H1 (cell line): ENCODE measurements around the gene CLPTM1L. TPM values are rescaled to one million over a fixed set of nuclear protein-coding genes. Genes with fewer than 3 reads are reported as not detected.
A peak's percentile ranks its signal among the peaks of the same experiment; 100 is the strongest.

Experiments
- CTCF ChIA-PET: fragments of 300-600 bp; sonication (Branson Sonifier 250); formaldehyde crosslinking; loops from one replicate; lab custom pipeline; 2021; ENCODE audit not compliant: partially characterized antibody; lab: Charles Lee
- POLR2A ChIA-PET: fragments of 300-600 bp; sonication (Branson Sonifier 250); formaldehyde crosslinking; loops from one replicate; lab custom pipeline; 2021; ENCODE audit warnings: inconsistent platforms; ENCODE audit not compliant: partially characterized antibody; lab: Charles Lee
- DNase-seq, 2 experiments: peaks; one replicate each; pipeline versions ENCODE4 v3.0.0 to v3.0.0-alpha.2; 2010 to 2022; ENCODE audit warnings: low spot score in 2 of 2, low read depth in 1 of 2, mixed read lengths in 1 of 2
- FAIRE-seq: peaks from 2 replicates; lab custom pipeline; 2011; peaks lifted over from hg19 to GRCh38; lab: Jason Lieb, UNC
- H2AFZ ChIP-seq: 2 replicates; pipeline ENCODE4 v1.8.1; 2012; ENCODE audit warnings: low read length, inconsistent platforms
- H2AK5ac ChIP-seq: 2 replicates; pipeline ENCODE4 v1.6.1; 2013; ENCODE audit warnings: low read depth, low read length
- H2BK120ac ChIP-seq: replicated peaks from 2 replicates; pipeline ENCODE3; 2013; ENCODE audit warnings: low read depth, low read length, inconsistent platforms
- H2BK12ac ChIP-seq: 2 replicates; pipeline ENCODE4 v1.6.1; 2013; ENCODE audit warnings: low read depth, low read length
- H2BK15ac ChIP-seq: 2 replicates; pipeline ENCODE4 v1.6.1; 2013; ENCODE audit warnings: low read length
- H2BK20ac ChIP-seq: 2 replicates; pipeline ENCODE4 v1.6.1; 2013; ENCODE audit warnings: low read length
- H2BK5ac ChIP-seq: 2 replicates; pipeline ENCODE4 v1.6.1; 2013; ENCODE audit warnings: low read depth, low read length
- H3K14ac ChIP-seq: 2 replicates; pipeline ENCODE4 v1.6.1; 2013; ENCODE audit warnings: inconsistent platforms; ENCODE audit not compliant: insufficient read length
- H3K18ac ChIP-seq: 2 replicates; pipeline ENCODE4 v1.6.1; 2013; ENCODE audit warnings: low read length; ENCODE audit errors: extremely low read depth
- H3K23ac ChIP-seq: 2 replicates; pipeline ENCODE4 v1.6.1; 2013; ENCODE audit warnings: inconsistent platforms; ENCODE audit not compliant: insufficient read length
- H3K23me2 ChIP-seq: 2 replicates; pipeline ENCODE4 v1.6.1; 2013; ENCODE audit warnings: low read depth, low read length
- H3K27ac ChIP-seq: 2 replicates; pipeline ENCODE4 v1.6.1; 2011; ENCODE audit warnings: low read depth, low read length, inconsistent platforms
- H3K27me3 ChIP-seq, 4 experiments: replicated peaks in 1 of 4; 1 replicate in 1 of 4; 2 replicates in 3 of 4; pipeline versions ENCODE4 v1.6.1 to v1.8.1; 2011 to 2013; ENCODE audit warnings: low read length in 3 of 4, mild to moderate bottlenecking in 3 of 4, inconsistent platforms in 2 of 4, mixed read lengths in 2 of 4, moderate library complexity in 1 of 4; ENCODE audit not compliant: control insufficient read depth in 3 of 4, insufficient read depth in 3 of 4; ENCODE audit errors: extremely low read depth in 1 of 4
- H3K36me3 ChIP-seq, 4 experiments: 2 replicates each; pipeline versions ENCODE4 v1.6.1 to v1.8.1; 2011 to 2013; ENCODE audit warnings: mild to moderate bottlenecking in 4 of 4, low read length in 3 of 4, moderate library complexity in 2 of 4, control low read depth in 1 of 4, inconsistent platforms in 1 of 4; ENCODE audit not compliant: insufficient read depth in 4 of 4, control insufficient read depth in 2 of 4
- H3K4ac ChIP-seq: replicated peaks from 2 replicates; pipeline ENCODE3; 2013; ENCODE audit warnings: low read length, low read depth, mixed read lengths, inconsistent platforms; ENCODE audit not compliant: insufficient read length
- H3K4me1 ChIP-seq, 4 experiments: replicated peaks in 1 of 4; 1 replicate in 1 of 4; 2 replicates in 3 of 4; pipeline versions ENCODE4 v1.6.1 to v1.8.1; 2011 to 2013; ENCODE audit warnings: low read length in 3 of 4, inconsistent platforms in 2 of 4, mixed read lengths in 1 of 4; ENCODE audit not compliant: insufficient read depth in 4 of 4, control insufficient read depth in 3 of 4
- H3K4me2 ChIP-seq, 2 experiments: 2 replicates each; pipeline versions ENCODE4 v1.6.1 to v1.8.1; 2011 to 2013; ENCODE audit warnings: low read depth in 2 of 2, low read length in 2 of 2, control low read depth in 1 of 2, inconsistent platforms in 1 of 2, mild to moderate bottlenecking in 1 of 2; ENCODE audit not compliant: insufficient read depth in 1 of 2
- H3K4me3 ChIP-seq, 4 experiments: fragments of 200-600, 300-600 bp in 1 of 4; sonication (generic), shearing (Covaris generic), sonication (Bioruptor Twin) in 1 of 4; 2 replicates each; pipeline versions ENCODE4 v1.5.1 to v1.8.1; 2011 to 2016; ENCODE audit warnings: low read length in 4 of 4, low read depth in 3 of 4, control low read depth in 2 of 4, inconsistent platforms in 2 of 4, mild to moderate bottlenecking in 2 of 4, mixed read lengths in 1 of 4, moderate library complexity in 1 of 4; ENCODE audit not compliant: insufficient read depth in 2 of 4; ENCODE audit errors: extremely low read depth in 1 of 4
- H3K56ac ChIP-seq: replicated peaks from 2 replicates; pipeline ENCODE3; 2013; ENCODE audit warnings: low read depth, mild to moderate bottlenecking, mixed read lengths, low read length, inconsistent platforms; ENCODE audit not compliant: insufficient read length
- H3K79me1 ChIP-seq: 2 replicates; pipeline ENCODE4 v1.6.1; 2013; ENCODE audit warnings: low read depth, low read length, control low read depth
- H3K79me2 ChIP-seq, 2 experiments: 2 replicates each; pipeline versions ENCODE4 v1.6.1 to v1.8.1; 2012 to 2013; ENCODE audit warnings: low read length in 2 of 2, mild to moderate bottlenecking in 2 of 2, inconsistent platforms in 1 of 2; ENCODE audit not compliant: insufficient read depth in 2 of 2, control insufficient read depth in 1 of 2
- H3K9ac ChIP-seq, 4 experiments: replicated peaks in 1 of 4; 1 replicate in 1 of 4; 2 replicates in 3 of 4; pipeline versions ENCODE4 v1.6.1 to v1.8.1; 2011 to 2013; ENCODE audit warnings: low read depth in 3 of 4, low read length in 3 of 4, control low read depth in 2 of 4, mild to moderate bottlenecking in 2 of 4, moderate library complexity in 2 of 4, inconsistent platforms in 1 of 4; ENCODE audit errors: extremely low read depth in 1 of 4
- H3K9me3 ChIP-seq, 2 experiments: 2 replicates each; pipeline versions ENCODE4 v1.6.1 to v1.8.1; 2012 to 2013; ENCODE audit warnings: mild to moderate bottlenecking in 2 of 2, moderate library complexity in 2 of 2, control low read depth in 1 of 2, inconsistent platforms in 1 of 2, low read depth in 1 of 2, low read length in 1 of 2, mixed read lengths in 1 of 2; ENCODE audit not compliant: insufficient read depth in 2 of 2
- H4K20me1 ChIP-seq, 2 experiments: replicated peaks in 1 of 2; 2 replicates each; pipeline versions ENCODE3 to v1.8.1; 2011 to 2013; ENCODE audit warnings: inconsistent platforms in 2 of 2, low read length in 2 of 2, mild to moderate bottlenecking in 1 of 2; ENCODE audit not compliant: insufficient read depth in 2 of 2, control insufficient read depth in 1 of 2
- H4K5ac ChIP-seq: 2 replicates; pipeline ENCODE4 v1.6.1; 2013; ENCODE audit warnings: low read length, low read depth, mixed read lengths, inconsistent platforms; ENCODE audit not compliant: insufficient read length
- H4K8ac ChIP-seq: 2 replicates; pipeline ENCODE4 v1.8.0; 2013; ENCODE audit warnings: mild to moderate bottlenecking, moderate library complexity, low read length, inconsistent platforms; ENCODE audit not compliant: insufficient read depth; ENCODE audit errors: extremely low read depth
- H4K91ac ChIP-seq: replicated peaks from 2 replicates; pipeline ENCODE3; 2013; ENCODE audit warnings: low read length, mixed read lengths, inconsistent platforms; ENCODE audit not compliant: insufficient read length
- BRCA1 ChIP-seq: IDR thresholded peaks from 2 replicates; pipeline ENCODE4 v1.6.1; 2012; ENCODE audit warnings: low read depth, low read length, improper control_type of control experiment
- CBX5 ChIP-seq: fragments of 300-800, 300-1000 bp; sonication (generic); IDR thresholded peaks from 2 replicates; pipeline ENCODE4 v1.7.1; 2016; ENCODE audit warnings: antibody characterized with exemption, low read length, low read depth
- CBX8 ChIP-seq: fragments of 300-800, 300-1000 bp; sonication (generic); IDR thresholded peaks from 2 replicates; pipeline ENCODE4 v1.7.1; 2016; ENCODE audit warnings: low read depth, low read length, borderline replicate concordance
- CEBPB ChIP-seq: IDR thresholded peaks from 2 replicates; pipeline ENCODE4 v1.6.1; 2012; ENCODE audit warnings: low read depth, low read length
- CTCF ChIP-seq, 3 experiments: IDR thresholded peaks; 1 replicate in 2 of 3; 2 replicates in 1 of 3; pipeline versions ENCODE4 v1.5.1 to v1.6.1; 2011; ENCODE audit warnings: low read length in 3 of 3, mild to moderate bottlenecking in 3 of 3, inconsistent platforms in 2 of 3, low read depth in 1 of 3, moderate library complexity in 1 of 3; ENCODE audit not compliant: insufficient read depth in 1 of 3; ENCODE audit errors: control extremely low read depth in 1 of 3
- FOSL1 ChIP-seq: IDR thresholded peaks from 2 replicates; pipeline ENCODE4 v1.6.1; 2011; ENCODE audit warnings: mild to moderate bottlenecking, low read depth, low read length, moderate library complexity; ENCODE audit not compliant: insufficient read depth
- NANOG ChIP-seq: IDR thresholded peaks from 2 replicates; pipeline ENCODE4 v1.6.1; 2011; ENCODE audit warnings: low read length, low read depth, mild to moderate bottlenecking, inconsistent platforms; ENCODE audit not compliant: insufficient read depth, poor library complexity, severe bottlenecking
- RFX5 ChIP-seq: IDR thresholded peaks from 2 replicates; pipeline ENCODE4 v1.6.1; 2011; ENCODE audit warnings: low read depth, low read length, improper control_type of control experiment, borderline replicate concordance
- TAF7 ChIP-seq: optimal IDR thresholded peaks from 2 replicates; pipeline ENCODE3; 2011; ENCODE audit warnings: low read depth, mild to moderate bottlenecking, inconsistent platforms, low read length, moderate library complexity, borderline replicate concordance
- TEAD4 ChIP-seq: IDR thresholded peaks from 2 replicates; pipeline ENCODE4 v1.6.1; 2012; ENCODE audit warnings: low read depth, low read length, inconsistent platforms, mixed read lengths
- YY1 ChIP-seq: IDR thresholded peaks from 2 replicates; pipeline ENCODE4 v1.6.1; 2011; ENCODE audit warnings: low read depth, mild to moderate bottlenecking, low read length
- WGBS, 2 experiments: shearing (Covaris generic) in 1 of 2; methylation state at CpG; one replicate each; pipeline versions ENCODE4 v1.1.6 to v1.1.7; 2013 to 2015; ENCODE audit warnings: low lambda C conversion rate in 2 of 2, mixed read lengths in 2 of 2, inconsistent platforms in 1 of 2, low coverage in 1 of 2, missing lambda C conversion rate in 1 of 2; ENCODE audit not compliant: insufficient replicate concordance in 2 of 2, insufficient coverage in 1 of 2, insufficient read length in 1 of 2; ENCODE audit errors: extremely low coverage in 1 of 2, missing lambda C conversion rate in 1 of 2; 5-methylcytosine and 5-hydroxymethylcytosine counted together
- polyA plus RNA-seq, 7 experiments: library from polyadenylated mRNA; depleted of rRNA in 3 of 7; stranded (reverse) in 5 of 7; unstranded in 2 of 7; fragments of >200 nt in 5 of 7; fragments of 200-250 nt in 2 of 7; gene quantifications; 1 replicate in 5 of 7; 2 replicates in 1 of 7; 4 replicates in 1 of 7; pipeline versions ENCODE4 v1.2.1 to v1.2.3, GENCODE V29; 2011 to 2013; ENCODE audit warnings: missing spikeins in 2 of 7, mixed read lengths in 2 of 7
- total RNA-seq: library from RNA; stranded (reverse); fragmentation: NEBNext Ultra II Directional; extraction: Animal tissue kit (Norgen Biotek cat#: 25700); gene quantifications from 2 replicates; pipeline ENCODE4 v1.2.1, GENCODE V29; 2021

The CLPTM1L gene
- total and polyA plus RNA-seq, 2 of the 8 experiments (the other 6 are each of a cell fraction or from before 2014, with no cell fraction given), result 102 to 119 TPM

GRCh38 chr5:1348986-1349245 is 4.0 kb upstream of the CLPTM1L start:
- Histone ChIP-seq H3K27me3 (no peaks in the 10 kb centered on the region), H3K27ac (no peak overlapping the region), H3K56ac (no peak overlapping the region), H3K9ac (no peak overlapping the region), H2BK12ac (no peak overlapping the region), H3K79me1 (no peaks in the 10 kb centered on the region), H3K4me1 (peaks cover 0 to 10% (median 3%) of the 10 kb centered on the region in 4 experiments; a peak in 4 of 7 replicates), H3K18ac (no peak overlapping the region), H3K23me2 (peaks cover 5% of the 10 kb centered on the region; the same call in 1 of the 2 replicates), H4K5ac (no peak overlapping the region), H3K4ac (no peak overlapping the region), H2BK5ac (no peak overlapping the region), H3K23ac (no peak overlapping the region), H2BK15ac (no peak overlapping the region), H3K9me3 (no peaks in the 10 kb centered on the region), H2BK120ac (no peak overlapping the region), H4K8ac (no peak overlapping the region), H2AK5ac (no peak overlapping the region), H3K36me3 (no peaks in the 10 kb centered on the region), H3K4me3 (no peak overlapping the region), H3K4me2 (no peak overlapping the region), H2AFZ (no peak overlapping the region), H3K14ac (no peak overlapping the region), H2BK20ac (no peak overlapping the region), H4K91ac (no peak overlapping the region), H3K79me2 (peaks cover 0 to 5% of the 10 kb centered on the region in 2 experiments; a peak in 2 of 4 replicates), H4K20me1 (peaks cover under 1 to 6% of the 10 kb centered on the region in 2 experiments)
- DNase-seq (no peak), FAIRE-seq (no peak)
- ChIA-PET POLR2A (interaction anchor here (1.3 kb wide), 1 partner anchor 55 kb away, joined by 4 read pairs; no protein-coding TSS in a partner anchor), CTCF (interaction anchor here (0.7 to 3.6 kb wide), 5 partner anchors 9 to 32 kb away, joined by 3 to 14 read pairs (median 4); no protein-coding TSS in a partner anchor)
- 83% methylated on average over 1 of the region's 1 CpG; no CpG with 5 or more reads in 1 of the 2 experiments for WGBS, 2 experiments
- TF ChIP-seq FOSL1, result no peak
- TF ChIP-seq NANOG, result no peak
- TF ChIP-seq TEAD4, result no peak
- TF ChIP-seq TAF7, result no peak
- no peak for TF ChIP-seq YY1
- TF ChIP-seq CTCF (IDR thresholded peaks at IDR 0.05; ENCODE audit: control extremely low read depth in 1 of 3, insufficient read depth in 1 of 3, low read depth in 1 of 3, low read length in 3 of 3), result peak in 1 of 3 experiments; percentile 23; a peak in 1 of 4 replicates
- TF ChIP-seq CEBPB, result no peak
- no peak for TF ChIP-seq BRCA1
- no peak for TF ChIP-seq CBX5
- TF ChIP-seq RFX5, result no peak
- TF ChIP-seq CBX8, result no peak
